HG03060 (cell line): Measurements from ENCODE around the gene HS1BP3.

Source experiments
- ATAC-seq: cut with Tn5 transposase; IDR thresholded peaks from one replicate; pipeline ENCODE4 v1.9.1; 2021; ENCODE audit warnings: low read depth, moderate number of reproducible peaks; ENCODE audit not compliant: unreplicated experiment

The HS1BP3 gene

DNA sequence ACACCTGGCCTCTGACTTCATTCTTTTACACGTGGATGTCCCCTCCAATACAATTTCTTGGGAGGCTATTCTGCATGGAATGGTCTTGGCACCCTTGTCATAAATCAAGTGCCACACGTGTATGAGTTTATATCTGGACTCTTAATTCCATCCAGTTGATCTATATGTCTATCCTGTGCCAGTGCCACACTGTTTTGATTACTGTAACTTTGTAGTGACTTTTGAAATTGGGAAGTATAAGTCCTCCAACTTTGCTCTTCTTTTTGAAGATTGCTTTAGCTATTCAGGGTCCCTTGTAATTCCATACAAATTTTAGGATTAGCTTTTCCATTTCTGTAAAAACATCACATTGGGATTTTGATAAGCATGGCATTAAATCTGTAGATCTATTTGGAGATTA, 43.5 kb downstream of the HS1BP3 start:
- no peak for ATAC-seq

DNA sequence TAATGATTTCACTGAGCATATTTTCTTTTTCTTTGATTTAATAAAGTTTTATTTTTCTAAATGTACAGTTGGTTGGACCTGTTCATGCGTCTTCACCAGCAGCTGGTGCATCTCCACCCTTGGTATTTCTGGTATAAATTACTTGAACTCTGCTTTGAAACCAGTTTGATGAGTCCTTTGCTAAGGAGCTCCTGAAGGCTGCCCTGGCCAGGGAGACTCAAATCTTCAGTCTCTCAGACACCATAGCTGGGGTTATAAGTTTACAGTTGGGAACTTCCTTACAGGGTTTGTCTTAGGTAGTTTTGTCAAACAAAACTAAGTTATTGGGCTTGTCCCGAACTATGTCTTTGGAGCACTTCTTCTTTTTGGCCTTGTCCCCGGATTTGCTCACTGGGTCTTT, 44.7 kb downstream of the HS1BP3 start:
- ATAC-seq = no peak

DNA sequence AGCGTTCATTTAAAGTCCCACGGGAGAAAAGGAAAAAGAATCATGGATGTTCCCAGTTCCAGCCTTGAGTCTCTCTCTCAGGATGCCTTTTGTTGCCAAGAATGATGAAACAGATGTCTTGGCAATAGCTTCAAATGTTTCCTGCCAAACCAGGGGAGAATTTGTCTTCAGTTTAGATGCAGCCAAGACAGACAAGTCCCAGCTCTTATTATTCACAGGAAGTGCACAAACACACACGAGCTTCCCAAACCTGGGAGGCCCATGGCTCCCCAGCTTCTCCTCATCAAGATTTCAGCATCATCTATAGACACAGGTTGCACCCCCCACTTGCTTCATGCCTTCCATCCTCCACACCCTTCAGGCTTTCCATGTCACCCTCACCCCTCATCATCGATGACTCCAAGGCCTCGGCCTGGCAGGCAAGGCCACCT, 45.9 kb downstream of the HS1BP3 start:
- ATAC-seq = no peak

DNA sequence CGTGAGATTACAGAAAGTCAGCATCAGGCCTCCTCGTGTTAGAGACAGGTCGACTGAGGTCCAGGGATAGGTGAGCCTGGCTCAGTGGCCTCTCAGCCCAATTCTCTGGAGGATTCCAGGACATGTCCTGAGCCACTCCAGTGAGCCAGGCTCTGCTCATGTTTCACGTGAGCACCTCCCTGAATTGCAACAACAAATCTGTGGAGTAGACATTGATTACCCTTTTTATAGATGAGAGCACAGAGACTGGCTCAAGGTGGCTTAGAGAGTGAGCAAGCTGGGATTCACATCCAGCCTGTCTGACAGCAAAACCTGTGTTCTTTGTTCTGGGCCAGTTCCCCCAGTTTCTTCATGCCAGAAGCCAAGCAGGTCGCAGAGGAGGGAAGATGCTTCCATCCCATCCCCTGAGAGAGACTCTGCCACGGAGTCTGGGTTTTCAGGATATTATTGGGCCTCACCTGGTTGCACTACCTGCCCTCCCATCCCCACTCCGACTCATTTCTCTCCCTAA, 46.4 kb downstream of the HS1BP3 start:
- no peak for ATAC-seq

DNA sequence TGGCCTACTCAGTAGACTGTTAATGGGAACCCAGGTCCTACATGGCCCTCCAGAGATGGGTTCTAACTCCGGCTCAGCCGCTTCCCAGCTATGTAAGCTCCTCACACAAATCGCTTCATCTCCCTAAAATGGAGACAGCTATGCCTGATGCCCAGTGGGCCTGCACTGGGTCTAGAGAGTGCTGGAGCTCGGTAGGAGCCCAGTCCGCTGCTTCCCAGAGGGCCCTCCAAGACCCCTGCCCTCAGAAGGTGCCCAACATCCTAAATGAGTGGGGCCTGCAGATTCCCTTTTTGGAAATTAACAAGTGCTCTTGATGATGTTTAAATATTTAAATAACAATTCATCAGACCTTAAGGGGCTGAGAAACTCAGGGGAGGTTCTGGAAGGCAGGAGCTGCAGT, 47.1 kb downstream of the HS1BP3 start:
- no peak for ATAC-seq

DNA sequence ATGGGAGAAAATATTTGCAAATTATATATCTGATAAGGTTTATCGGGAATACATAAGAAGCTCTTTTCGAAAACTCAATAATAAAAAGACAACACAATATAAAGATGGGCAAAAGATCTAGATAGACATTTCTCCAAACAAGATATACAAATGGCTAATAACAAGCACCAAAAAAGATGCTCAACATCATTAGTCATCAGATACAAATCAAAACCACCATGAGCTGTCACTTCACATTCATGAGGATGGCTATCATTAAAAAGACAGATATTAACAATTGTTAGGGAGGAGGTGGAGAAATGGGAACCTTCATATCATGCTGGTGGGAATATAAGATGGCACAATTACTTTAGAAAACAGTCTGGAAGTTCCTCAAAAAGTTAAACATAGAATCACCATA, 48.1 kb downstream of the HS1BP3 start:
- ATAC-seq = no peak

DNA sequence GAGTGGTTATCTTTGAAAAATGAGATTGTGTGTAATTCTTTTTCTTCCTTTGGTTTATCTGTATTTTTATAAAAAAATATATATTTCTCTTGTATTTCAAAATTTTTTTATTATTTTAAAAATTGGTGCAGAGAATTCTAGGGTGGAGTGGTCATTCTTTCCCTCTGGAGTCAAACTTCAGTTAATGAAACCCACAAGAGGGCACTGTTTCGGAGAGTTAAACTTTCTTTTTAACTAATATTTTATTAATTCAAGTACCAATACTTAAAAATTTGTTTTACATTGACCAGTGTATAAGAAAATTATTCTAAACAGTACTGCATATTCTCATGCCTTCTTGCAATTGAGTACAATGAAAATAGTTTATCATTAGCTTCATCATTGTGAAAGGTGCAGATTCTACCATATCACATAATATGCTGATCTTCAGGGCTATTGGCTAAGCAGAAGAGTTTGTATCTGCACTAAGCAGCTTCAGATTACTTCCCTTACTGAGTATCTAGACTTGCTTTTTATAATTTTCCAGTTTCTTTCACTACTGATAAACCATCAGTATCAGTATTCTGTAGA, 50.1 kb downstream of the HS1BP3 start:
- ATAC-seq = no peak

DNA sequence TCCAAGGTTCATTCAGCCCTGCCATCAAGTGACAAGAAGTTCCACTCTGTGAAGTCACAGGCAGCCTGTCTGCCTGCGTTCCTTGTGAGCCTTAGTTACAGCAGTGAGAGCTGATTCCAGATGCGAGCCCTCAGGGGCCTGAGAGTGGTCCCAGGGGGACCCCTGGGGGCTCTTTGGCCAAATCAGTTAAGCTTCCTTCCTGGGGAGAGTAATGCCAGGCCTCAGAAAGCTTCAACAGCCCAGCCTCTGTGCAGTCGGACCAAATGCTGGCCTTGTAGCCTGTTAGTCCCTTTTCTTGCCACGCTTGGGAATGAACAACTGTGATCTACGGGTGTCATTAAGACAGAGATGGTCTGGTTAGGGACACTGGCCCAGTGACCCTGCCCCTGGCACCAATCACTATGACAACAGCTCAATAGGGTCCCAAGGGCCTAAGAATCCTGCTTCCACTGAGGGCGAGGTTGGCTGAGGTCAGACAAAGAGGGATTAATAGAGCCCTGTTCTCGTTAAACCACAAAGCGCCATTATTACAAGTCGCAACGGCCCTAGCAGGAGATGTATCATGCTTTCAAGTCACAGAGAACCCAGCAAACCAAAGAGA, 50.9 kb downstream of the HS1BP3 start:
- ATAC-seq = no peak

DNA sequence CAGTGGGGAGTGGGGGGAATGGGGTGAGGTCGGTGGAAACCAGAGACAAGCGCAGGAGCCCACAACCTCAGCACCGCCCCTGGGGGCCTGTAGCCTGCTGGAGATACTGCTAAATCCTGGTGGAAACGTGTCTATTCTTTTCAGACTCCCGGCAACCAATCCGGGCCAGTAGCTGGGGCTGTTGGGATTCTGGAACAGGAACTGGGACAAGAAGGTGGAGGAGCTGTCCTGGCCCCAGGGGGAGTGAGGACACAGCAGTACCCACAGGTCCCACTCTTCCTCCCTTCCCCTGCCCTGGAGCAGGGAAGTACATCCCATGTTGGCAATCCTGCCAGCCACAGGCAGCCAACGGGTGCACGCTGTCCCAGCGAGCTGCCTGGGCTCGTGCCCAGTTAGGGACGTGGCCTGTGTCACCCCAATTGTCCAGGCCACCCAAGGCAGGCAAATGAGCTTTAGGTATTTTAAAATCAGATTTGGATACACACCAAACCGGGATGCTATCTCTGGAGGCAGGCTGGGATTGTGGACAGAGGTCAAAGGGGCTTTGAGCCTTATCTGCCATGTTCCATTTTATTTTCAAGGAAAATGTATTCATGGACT, 51.8 kb downstream of the HS1BP3 start:
- ATAC-seq = no peak

DNA sequence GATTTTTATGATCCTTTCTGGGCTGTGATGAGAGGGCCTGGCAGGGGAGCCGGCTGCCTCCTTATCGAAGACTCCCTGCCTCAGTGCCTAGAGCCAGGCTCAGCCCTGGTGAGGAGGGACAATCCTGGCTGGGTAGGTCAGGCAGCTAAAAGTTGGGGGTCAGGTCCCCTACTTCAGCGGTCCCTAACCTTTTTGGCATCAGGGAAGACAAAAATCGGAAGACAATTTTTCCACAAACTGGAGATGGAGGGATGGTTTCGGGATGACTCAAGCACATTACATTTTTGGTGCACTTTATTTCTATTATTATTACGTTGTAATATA, 53.1 kb downstream of the HS1BP3 start:
- no peak for ATAC-seq

DNA sequence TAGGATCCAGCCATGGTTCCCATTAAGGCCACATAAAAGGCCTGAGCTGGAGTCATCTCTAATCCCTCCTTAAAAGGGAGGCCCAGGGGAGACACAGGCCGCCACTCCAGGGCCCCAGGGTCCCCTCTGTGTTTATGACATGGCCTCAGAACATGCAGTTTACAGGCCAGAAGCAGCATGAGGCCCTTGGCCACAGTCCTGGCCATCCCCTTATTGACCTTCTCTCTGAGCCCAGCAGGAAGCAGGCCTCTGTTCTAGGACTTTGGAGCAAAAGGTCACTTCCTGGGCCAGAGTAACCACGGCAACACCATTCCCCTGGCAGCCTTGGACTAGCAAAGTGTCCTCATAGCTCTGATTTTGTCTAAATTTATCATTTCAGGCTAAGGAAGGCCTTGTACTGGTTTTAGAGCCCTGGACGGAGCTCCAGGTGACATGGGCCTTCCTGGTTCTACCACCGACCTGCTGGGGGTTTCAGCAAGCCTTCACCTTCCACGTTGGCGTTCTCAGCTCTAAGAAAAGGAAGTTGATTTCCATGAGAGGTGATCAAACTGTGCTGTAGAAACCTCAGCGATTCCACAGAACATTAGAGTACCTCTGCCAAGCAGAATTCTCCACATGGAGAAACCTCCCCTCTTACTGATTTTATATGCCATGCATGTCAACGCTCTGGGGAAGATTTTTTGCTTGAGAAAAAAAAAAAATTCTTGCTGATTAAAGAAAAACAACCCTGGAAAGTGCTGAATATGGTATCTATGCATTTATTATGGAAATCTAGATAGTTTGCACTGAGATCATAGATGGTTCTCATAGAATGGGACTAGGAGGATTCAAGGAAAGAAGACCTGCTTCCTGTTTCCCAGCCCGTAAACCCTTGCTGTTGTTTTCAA, 53.7 kb downstream of the HS1BP3 start:
- ATAC-seq = no peak

DNA sequence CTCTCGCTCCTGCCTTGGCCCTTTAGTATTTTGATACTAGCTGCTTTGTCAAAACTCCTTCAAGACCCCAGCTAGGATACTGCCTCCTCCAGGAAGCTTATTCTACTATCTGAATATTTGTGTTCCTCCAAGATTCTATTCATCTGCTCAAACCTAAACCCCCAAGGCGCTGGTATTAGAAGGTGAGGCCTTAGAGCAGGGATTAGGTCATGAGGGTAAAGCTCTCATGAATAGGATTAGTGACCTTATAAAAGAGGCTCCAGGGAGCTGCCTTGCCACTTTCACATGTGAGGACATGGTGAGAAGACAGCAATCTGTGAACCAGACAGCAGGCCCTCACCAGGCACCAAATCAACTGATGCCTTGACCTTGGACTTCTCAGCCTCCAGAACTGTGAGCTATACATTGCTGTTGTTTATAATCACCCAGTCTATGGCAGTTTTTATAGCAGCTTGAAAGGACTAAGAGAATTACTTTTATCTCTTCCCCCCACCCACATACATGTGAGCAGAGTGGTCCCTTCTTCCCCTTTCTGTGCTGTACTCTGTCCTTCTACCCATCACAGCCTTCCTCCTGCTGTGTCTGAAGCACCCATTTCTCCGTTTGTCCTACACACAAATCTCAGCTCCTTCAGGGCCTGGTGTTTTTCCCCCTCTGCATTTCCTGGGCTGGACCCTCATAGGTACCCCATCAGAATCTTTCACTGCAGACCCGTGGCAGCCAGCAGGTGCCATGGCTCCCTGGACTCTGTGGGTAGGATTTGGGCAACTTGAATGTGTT, 54.5 kb downstream of the HS1BP3 start:
- peak; percentile 1 for ATAC-seq

DNA sequence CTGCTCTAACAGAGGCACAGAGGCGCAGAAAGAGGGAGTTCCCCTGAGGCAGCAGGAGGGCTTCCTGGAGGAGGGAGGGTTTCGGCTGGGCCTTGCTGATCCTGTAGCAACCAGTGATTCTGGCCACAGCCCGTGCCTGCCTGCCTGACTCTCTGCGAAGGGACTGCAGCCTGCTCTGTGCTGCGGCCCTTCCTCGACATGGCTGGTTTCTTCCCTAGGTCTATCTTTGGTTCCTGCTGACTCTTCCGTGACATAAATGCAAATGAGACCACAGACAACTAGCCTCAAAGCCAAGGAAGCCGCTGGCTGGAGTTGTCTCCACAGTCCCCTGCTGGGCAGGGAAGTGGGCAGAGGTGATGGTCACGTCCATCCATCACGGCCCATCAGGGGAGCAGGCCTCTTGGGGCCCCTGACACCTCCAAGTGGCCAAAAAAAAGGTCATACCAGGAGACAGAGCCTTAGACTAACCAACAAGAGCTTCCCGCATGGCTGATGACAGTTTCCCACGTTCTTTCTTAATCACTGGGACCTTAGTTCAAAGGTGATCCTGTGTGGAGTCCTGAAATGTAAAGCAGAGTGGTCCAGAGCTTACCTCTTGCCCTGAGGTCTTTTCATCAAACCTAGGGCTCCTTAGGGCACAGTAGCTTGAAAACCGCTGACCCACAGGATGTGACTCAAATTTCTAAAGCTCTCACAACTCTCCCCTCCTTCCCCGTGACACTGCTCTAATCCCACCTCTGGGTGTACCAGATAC, 55.3 kb downstream of the HS1BP3 start:
- peak; percentile 77 for ATAC-seq

DNA sequence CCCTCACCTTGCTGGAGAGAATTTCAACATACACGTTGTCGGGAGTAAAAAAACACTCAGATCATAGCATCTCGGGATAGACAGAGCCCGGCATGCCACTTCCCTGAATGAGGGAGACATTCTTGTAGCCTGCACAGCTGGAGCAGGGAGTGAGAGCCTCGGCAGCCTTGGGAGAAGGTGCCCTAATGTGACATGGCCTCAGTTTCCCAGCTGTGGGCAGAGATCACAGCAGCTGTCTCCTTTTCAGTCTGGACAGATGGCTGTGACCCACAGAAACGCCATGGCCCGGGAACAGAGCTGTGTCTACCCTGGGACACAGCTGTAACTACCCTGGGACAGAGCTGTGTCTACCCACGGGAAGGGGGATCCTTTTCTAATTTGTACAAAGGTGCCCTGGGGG, 55.9 kb downstream of the HS1BP3 start:
- no peak for ATAC-seq

DNA sequence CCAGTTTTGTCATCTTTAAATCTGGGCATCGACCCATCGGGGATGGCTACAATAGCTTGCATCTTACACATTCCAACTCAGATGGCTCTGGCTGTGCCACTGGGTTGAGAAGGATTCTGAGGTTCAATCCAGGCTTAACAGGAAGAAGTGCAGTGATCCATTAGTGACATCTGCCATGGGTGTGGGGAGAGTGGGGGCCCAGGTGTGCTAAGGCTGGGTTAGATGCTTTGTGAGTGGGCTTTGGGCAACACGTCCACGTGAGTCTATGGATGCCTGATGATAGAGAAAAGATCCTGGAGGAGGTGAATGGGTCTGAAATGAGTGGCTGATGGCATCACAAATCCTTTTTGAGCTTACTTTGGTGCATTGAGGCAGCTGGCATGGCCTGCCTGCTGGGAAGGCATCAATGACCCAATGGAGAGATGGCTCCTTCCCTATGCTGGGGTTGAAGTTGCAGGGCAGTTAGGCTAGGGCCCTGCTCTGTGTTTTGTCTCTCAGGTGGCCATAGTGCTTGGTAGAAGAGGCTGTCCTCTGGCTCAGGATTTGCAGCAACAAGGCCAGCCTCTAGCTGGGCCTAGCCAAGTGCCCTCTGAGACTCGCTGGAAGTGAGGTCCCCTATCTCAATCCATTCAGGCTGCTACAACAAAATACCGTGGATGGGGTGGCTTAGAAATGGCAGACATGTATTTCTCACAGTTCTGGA, 56.7 kb downstream of the HS1BP3 start:
- no peak for ATAC-seq

DNA sequence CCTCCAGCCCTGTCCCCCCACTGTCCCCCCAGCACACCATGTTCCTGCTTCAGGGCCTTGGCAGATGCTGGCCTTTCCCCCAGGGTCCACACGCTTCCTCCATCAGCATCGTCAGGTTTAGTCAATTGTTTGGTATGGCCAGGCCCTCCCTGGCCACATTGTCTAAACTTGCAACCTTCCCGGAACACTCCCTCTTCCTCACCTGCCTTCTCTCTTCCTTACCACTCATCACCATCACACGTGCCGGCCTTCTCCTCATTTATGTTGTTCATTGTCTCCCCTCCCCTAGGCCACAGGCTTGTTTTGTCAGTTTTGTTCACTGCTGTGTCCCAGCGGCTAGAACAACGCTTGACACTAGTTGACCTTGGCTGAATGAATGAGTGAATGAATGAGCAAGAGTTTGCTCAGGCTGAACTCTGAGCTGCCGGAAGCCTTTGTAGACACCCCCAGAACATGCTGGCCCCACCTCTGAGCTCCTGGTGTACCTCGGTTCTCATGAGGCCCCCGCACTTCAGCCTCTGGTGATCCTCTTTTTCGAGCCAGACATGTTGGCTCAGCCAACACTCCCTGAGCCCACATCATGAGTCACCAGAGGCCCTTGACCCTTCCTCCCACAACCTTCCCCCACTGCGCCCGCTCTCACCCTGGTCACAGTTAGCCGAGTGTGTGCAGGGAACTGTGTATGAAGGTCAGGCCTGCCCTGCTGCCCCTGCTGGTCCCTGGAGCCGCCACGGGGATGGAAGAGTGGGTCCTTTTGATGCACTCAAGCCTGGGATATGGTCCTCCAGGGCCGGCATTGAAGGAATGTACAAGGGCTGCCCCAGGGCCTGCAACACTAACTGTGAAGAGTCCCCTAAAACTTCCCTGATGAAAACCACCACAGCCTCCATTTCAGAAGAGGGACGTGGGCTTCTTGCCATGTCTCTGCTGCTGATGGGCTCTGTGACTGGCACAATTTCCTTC, 57.5 kb downstream of the HS1BP3 start:
- ATAC-seq = no peak

DNA sequence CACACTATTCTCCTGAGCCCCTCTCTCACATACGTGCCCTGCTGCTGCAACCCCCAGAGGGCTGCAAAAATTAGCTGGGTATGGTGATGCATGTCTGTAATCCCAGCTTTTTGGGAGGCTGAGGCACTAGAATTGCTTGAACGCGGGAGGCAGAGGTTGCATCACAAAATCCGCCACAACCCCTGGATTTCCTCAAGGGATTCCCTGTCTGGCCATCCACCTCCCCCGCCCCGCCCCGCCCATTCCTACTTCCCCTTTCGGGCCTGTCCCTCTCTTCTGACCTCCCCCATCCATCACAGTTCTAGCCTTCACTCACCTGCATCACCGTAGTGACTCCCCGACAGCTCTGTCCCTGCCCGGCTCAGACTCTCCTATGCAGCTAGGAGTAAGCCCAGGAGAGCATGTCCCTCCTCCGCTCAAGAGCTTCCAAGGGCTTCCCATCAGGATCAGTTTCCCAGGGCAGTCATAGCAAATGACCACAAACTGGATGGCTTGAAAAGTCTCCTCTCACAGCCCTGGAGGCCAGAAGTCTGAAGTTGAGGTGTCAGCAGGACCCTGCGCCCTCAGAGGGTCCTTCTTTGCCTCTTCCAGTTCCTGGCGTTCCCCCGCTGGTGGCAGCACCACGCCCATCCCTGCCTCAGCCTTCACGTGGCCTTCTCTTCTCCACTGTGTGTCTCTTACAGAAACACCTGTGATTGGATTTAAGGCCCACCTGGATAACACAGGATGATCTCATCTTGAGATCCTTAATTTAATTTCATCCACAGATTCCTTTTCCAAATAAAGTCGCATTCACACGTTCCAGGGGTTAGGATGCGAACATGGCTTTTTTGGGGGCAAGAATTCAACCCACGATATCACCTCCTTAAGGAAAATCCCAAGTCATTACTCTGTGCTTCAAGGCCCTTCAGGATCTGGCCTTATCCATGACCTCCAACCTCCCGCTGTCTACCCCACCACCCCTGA, 58.5 kb downstream of the HS1BP3 start:
- ATAC-seq = no peak
